IMR-90 (cell line): Measurements from ENCODE around the gene ZNF362. TPM values are rescaled to one million over a fixed set of nuclear protein-coding genes. Genes with fewer than 3 reads are reported as not detected.
A peak's percentile ranks its signal among the peaks of the same experiment; 100 is the strongest.

Experiments
- ATAC-seq: fragments of 200-7000 bp; cut with Tn5 transposase; 2 replicates; pipeline ENCODE4 v1.9.1; 2020; ENCODE audit warnings: low read depth, mild to moderate bottlenecking, moderate library complexity
- BruUV-seq: library from RNA; stranded (reverse); fragments of 400-500 nt; replicated peaks from 2 replicates; lab custom pipeline; 2021; lab: Mats Ljungman, UMichigan
- CTCF ChIA-PET: fragments of 300-600 bp; formaldehyde crosslinking; extraction: SDS; loops from one replicate; lab custom pipeline; 2021; ENCODE audit warnings: antibody characterized with exemption; lab: Yijun Ruan, JAX
- POLR2A ChIA-PET: fragments of 300-600 bp; sonication (Branson Sonifier 250); formaldehyde crosslinking; loops from one replicate; lab custom pipeline; 2022; ENCODE audit warnings: antibody characterized with exemption; ENCODE audit not compliant: unreplicated experiment; lab: Charles Lee
- DNase-seq: peaks from one replicate; pipeline ENCODE4 v3.0.0; 2013
- H2AFZ ChIP-seq: replicated peaks from 2 replicates; pipeline ENCODE3; 2013; ENCODE audit warnings: low read length, mild to moderate bottlenecking; ENCODE audit not compliant: poor library complexity
- H2AK5ac ChIP-seq: 2 replicates; pipeline ENCODE4 v1.6.1; 2013; ENCODE audit warnings: low read depth, low read length, inconsistent platforms
- H2AK9ac ChIP-seq: replicated peaks from 2 replicates; pipeline ENCODE3; 2013; ENCODE audit warnings: mild to moderate bottlenecking, low read depth, low read length, moderate library complexity; ENCODE audit not compliant: poor library complexity
- H2BK120ac ChIP-seq: 2 replicates; pipeline ENCODE4 v1.6.1; 2013; ENCODE audit warnings: low read depth, low read length, inconsistent platforms
- H2BK15ac ChIP-seq: 3 replicates; pipeline ENCODE4 v1.6.1; 2013; ENCODE audit warnings: low read depth, low read length, inconsistent platforms
- H2BK20ac ChIP-seq: 2 replicates; pipeline ENCODE4 v1.6.1; 2013; ENCODE audit warnings: low read depth, mild to moderate bottlenecking, inconsistent platforms, low read length, moderate library complexity
- H2BK5ac ChIP-seq: 2 replicates; pipeline ENCODE4 v1.6.1; 2013; ENCODE audit warnings: mild to moderate bottlenecking, low read depth, low read length, inconsistent platforms; ENCODE audit not compliant: poor library complexity, severe bottlenecking
- H3K14ac ChIP-seq: replicated peaks from 2 replicates; pipeline ENCODE4 v1.6.1; 2013; ENCODE audit warnings: low read depth, low read length, inconsistent platforms
- H3K18ac ChIP-seq: 2 replicates; pipeline ENCODE4 v1.6.1; 2013; ENCODE audit warnings: low read depth, low read length, control low read depth
- H3K23ac ChIP-seq: 2 replicates; pipeline ENCODE4 v1.6.1; 2013; ENCODE audit warnings: low read depth, low read length, inconsistent platforms
- H3K27ac ChIP-seq: 2 replicates; pipeline ENCODE4 v1.5.1; 2013; ENCODE audit warnings: mild to moderate bottlenecking, control low read depth, low read length; ENCODE audit not compliant: insufficient read depth
- H3K27me3 ChIP-seq: 2 replicates; pipeline ENCODE4 v1.6.1; 2013; ENCODE audit warnings: low read length; ENCODE audit not compliant: control insufficient read depth, insufficient read depth
- H3K36me3 ChIP-seq: 2 replicates; pipeline ENCODE4 v1.6.1; 2013; ENCODE audit warnings: low read length, mixed read lengths; ENCODE audit not compliant: control insufficient read depth, insufficient read depth
- H3K4ac ChIP-seq: 2 replicates; pipeline ENCODE4 v1.6.1; 2013; ENCODE audit warnings: low read depth, low read length, inconsistent platforms
- H3K4me1 ChIP-seq: 2 replicates; pipeline ENCODE4 v1.6.1; 2013; ENCODE audit warnings: low read length, mixed read lengths; ENCODE audit not compliant: control insufficient read depth, insufficient read depth
- H3K4me2 ChIP-seq: 2 replicates; pipeline ENCODE4 v1.6.1; 2013; ENCODE audit warnings: low read depth, mild to moderate bottlenecking, control low read depth, low read length, moderate library complexity
- H3K4me3 ChIP-seq: 2 replicates; pipeline ENCODE4 v1.5.1; 2013; ENCODE audit warnings: low read depth, mild to moderate bottlenecking, control low read depth, low read length, moderate library complexity; ENCODE audit not compliant: insufficient read depth
- H3K56ac ChIP-seq: 2 replicates; pipeline ENCODE4 v1.6.1; 2013; ENCODE audit warnings: low read length, inconsistent platforms; ENCODE audit not compliant: insufficient read depth; ENCODE audit errors: extremely low read depth
- H3K79me1 ChIP-seq, 2 experiments: 2 replicates each; pipeline ENCODE4 v1.6.1; 2013; ENCODE audit warnings: low read length in 2 of 2, inconsistent platforms in 1 of 2, low read depth in 1 of 2
- H3K9ac ChIP-seq: 2 replicates; pipeline ENCODE4 v1.6.1; 2013; ENCODE audit warnings: low read depth, low read length, control low read depth
- H3K9me1 ChIP-seq: 2 replicates; pipeline ENCODE4 v1.6.1; 2013; ENCODE audit warnings: low read length, inconsistent platforms; ENCODE audit not compliant: insufficient read depth
- H3K9me3 ChIP-seq: 2 replicates; pipeline ENCODE4 v1.6.1; 2013; ENCODE audit warnings: low read length; ENCODE audit not compliant: control insufficient read depth, insufficient read depth
- H4K20me1 ChIP-seq: 2 replicates; pipeline ENCODE4 v1.6.1; 2013; ENCODE audit warnings: low read length, inconsistent platforms; ENCODE audit not compliant: insufficient read depth
- H4K5ac ChIP-seq: 2 replicates; pipeline ENCODE4 v1.6.1; 2013; ENCODE audit warnings: mild to moderate bottlenecking, low read depth, low read length, control low read depth
- H4K8ac ChIP-seq, 2 experiments: 2 replicates each; pipeline ENCODE4 v1.6.1; 2013; ENCODE audit warnings: low read depth in 2 of 2, low read length in 2 of 2, control low read depth in 1 of 2, inconsistent platforms in 1 of 2
- H4K91ac ChIP-seq: 2 replicates; pipeline ENCODE4 v1.6.1; 2013; ENCODE audit warnings: low read depth, low read length, inconsistent platforms; ENCODE audit not compliant: insufficient read depth
- CEBPB ChIP-seq: IDR thresholded peaks from 2 replicates; pipeline ENCODE4 v1.6.1; 2012; ENCODE audit warnings: low read depth, low read length, improper control_type of control experiment
- CHD1 ChIP-seq: IDR thresholded peaks from 2 replicates; pipeline ENCODE4 v1.6.1; 2012; ENCODE audit warnings: low read depth, low read length, improper control_type of control experiment
- MXI1 ChIP-seq: IDR thresholded peaks from 2 replicates; pipeline ENCODE4 v1.6.1; 2012; ENCODE audit warnings: low read depth, mild to moderate bottlenecking, low read length, moderate library complexity, borderline replicate concordance
- NFE2L2 ChIP-seq: fragments of 150-350 bp; IDR thresholded peaks from 2 replicates; pipeline ENCODE4 v1.6.1; 2016; ENCODE audit warnings: low read depth, mild to moderate bottlenecking, low read length
- RAD21 ChIP-seq: IDR thresholded peaks from 2 replicates; pipeline ENCODE4 v1.6.1; 2012; ENCODE audit warnings: low read length, improper control_type of control experiment
- RFX5 ChIP-seq: IDR thresholded peaks from 2 replicates; pipeline ENCODE4 v1.8.0; 2012; ENCODE audit warnings: low read depth, mild to moderate bottlenecking, low read length, moderate library complexity
- WGBS, 2 experiments: methylation state at CpG; one replicate each; pipeline versions ENCODE4 v1.1.5 to v1.1.7; 2013; ENCODE audit warnings: missing lambda C conversion rate in 2 of 2; ENCODE audit not compliant: insufficient read length in 1 of 2; ENCODE audit errors: extremely low coverage in 2 of 2; 5-methylcytosine and 5-hydroxymethylcytosine counted together
- dilution Hi-C: fragments of 300-500 bp; cut with HindIII; formaldehyde crosslinking; loops from one replicate; pipeline ENCODE4 v1.14.3; 2018; ENCODE audit warnings: low sequenced_read_pairs; ENCODE audit not compliant: unreplicated experiment
- in situ Hi-C: fragments of 300-500 bp; cut with MboI; formaldehyde crosslinking; loops from 3 replicates; pipeline ENCODE4 v1.14.3; 2019; ENCODE audit warnings: low sequenced_read_pairs, inconsistent platforms, mixed read lengths
- intact Hi-C: fragments of 100-400 bp; cut with micrococcal nuclease; formaldehyde crosslinking; loops from 2 replicates; pipeline ENCODE4 v1.10.0; 2022
- polyA plus RNA-seq, 3 experiments: library from polyadenylated mRNA; depleted of rRNA; stranded (reverse); fragments of >200 nt; gene quantifications; 2 replicates each; pipeline ENCODE4 v1.2.3, GENCODE V29; 2012; ENCODE audit warnings: low replicate concordance in 1 of 3
- total RNA-seq: library from RNA; depleted of rRNA; stranded (reverse); fragments of >200 nt; gene quantifications from 2 replicates; pipeline ENCODE4 v1.2.3, GENCODE V29; 2012

The ZNF362 gene
- total and polyA plus RNA-seq, 2 of the 4 experiments (the other 2 are of a cell fraction) = 5.7 to 12.9 TPM

GRCh38 chr1:33228935-33229487 is 27.3 kb upstream of the ZNF362 start:
- H3K18ac ChIP-seq = no peak overlapping the region
- no peak overlapping the region for H4K5ac ChIP-seq
- H2BK5ac ChIP-seq = no peak overlapping the region
- no peaks in the 10 kb centered on the region for H3K9me1 ChIP-seq
- intact Hi-C loops = no loop called here
- H2AK5ac ChIP-seq = no peak overlapping the region
- no peak overlapping the region for H4K8ac ChIP-seq
- H4K91ac ChIP-seq = no peak overlapping the region
- H2BK20ac ChIP-seq = no peak overlapping the region; the same call in 1 of the 2 replicates
- no peak overlapping the region; the same call in 1 of the 2 replicates for H3K4ac ChIP-seq
- no peaks in the 10 kb centered on the region for H3K36me3 ChIP-seq
- H3K79me1 ChIP-seq = no peaks in the 10 kb centered on the region
- POLR2A ChIA-PET = no interaction called here
- no peak overlapping the region for H2AK9ac ChIP-seq
- H3K23ac ChIP-seq = no peak overlapping the region
- no TSS peak for BruUV-seq
- peak; percentile 92 for DNase-seq
- no peak overlapping the region for H3K4me3 ChIP-seq
- H3K9ac ChIP-seq = no peak overlapping the region
- H3K27ac ChIP-seq = no peak overlapping the region
- H3K9me3 ChIP-seq = no peaks in the 10 kb centered on the region
- H3K4me2 ChIP-seq = no peak overlapping the region; the same call in 1 of the 2 replicates
- no CpG with 5 or more reads among the region's 5 CpGs for WGBS, 2 experiments
- TF ChIP-seq RFX5 = no peak
- no peak for TF ChIP-seq CHD1
- TF ChIP-seq NFE2L2 = no peak
- TF ChIP-seq RAD21 = no peak
- no peak for TF ChIP-seq MXI1
- TF ChIP-seq CEBPB = peak; percentile 86
- H2AFZ ChIP-seq = no peak overlapping the region
- no peak overlapping the region for H2BK120ac ChIP-seq
- dilution Hi-C loops = no loop called here
- CTCF ChIA-PET = interaction anchor here (0.5 to 0.6 kb wide), 2 partner anchors 327 to 1998 kb away, joined by 3 to 4 read pairs; no protein-coding TSS in a partner anchor
- H3K27me3 ChIP-seq = peaks cover 2% of the 10 kb centered on the region; the same call in 1 of the 2 replicates
- no peak overlapping the region for H2BK15ac ChIP-seq
- ATAC-seq = peak; percentile 85
- in situ Hi-C loops = no loop called here
- no peak overlapping the region for H3K56ac ChIP-seq
- no peak overlapping the region for H3K14ac ChIP-seq
- peaks cover 4% of the 10 kb centered on the region for H3K4me1 ChIP-seq
- no peaks in the 10 kb centered on the region for H4K20me1 ChIP-seq
